ENCODE data around the gene IFI27.

The IFI27 gene

GRCh38 chr14:94088516-94088915 is 22.0 kb upstream of the IFI27 start:
- intact Hi-C loops (cut with micrococcal nuclease), result no loop called here
- no peaks in the 10 kb centered on the region for H3K9me3 Mint-ChIP-seq
- H3K4me3 Mint-ChIP-seq, result no peak overlapping the region
- H3K4me1 Mint-ChIP-seq (ENCODE audit: low read depth), result no peaks in the 10 kb centered on the region
- H3K27me3 Mint-ChIP-seq, result no peaks in the 10 kb centered on the region
- no peaks in the 10 kb centered on the region for H3K36me3 Mint-ChIP-seq (ENCODE audit: low read depth)
- H3K27ac Mint-ChIP-seq, result no peak overlapping the region

- no peak overlapping the region for H3K27ac Mint-ChIP-seq
- no peaks in the 10 kb centered on the region for H3K36me3 Mint-ChIP-seq (ENCODE audit: low read depth)
- H3K27me3 Mint-ChIP-seq, result no peaks in the 10 kb centered on the region
- no peak overlapping the region for H3K4me3 Mint-ChIP-seq
- no peaks in the 10 kb centered on the region for H3K9me3 Mint-ChIP-seq
- no peaks in the 10 kb centered on the region for H3K4me1 Mint-ChIP-seq (ENCODE audit: low read depth)
- intact Hi-C loops (cut with micrococcal nuclease), result no loop called here
Measured at GRCh38 chr14:94089479-94089878, 21.1 kb upstream of the IFI27 start.

- Mint-ChIP-seq H3K4me3 (no peak overlapping the region), H3K27ac (no peak overlapping the region), H3K27me3 (no peaks in the 10 kb centered on the region), H3K9me3 (no peaks in the 10 kb centered on the region), H3K4me1 (ENCODE audit: low read depth) (peaks cover 3% of the 10 kb centered on the region), H3K36me3 (ENCODE audit: low read depth) (no peaks in the 10 kb centered on the region)
- intact Hi-C loops (cut with micrococcal nuclease), result no loop called here
Measured at GRCh38 chr14:94093418-94093817, 17.1 kb upstream of the IFI27 start.

GRCh38 chr14:94097091-94097490 is 13.4 kb upstream of the IFI27 start:
- H3K27ac Mint-ChIP-seq, result no peak overlapping the region
- H3K9me3 Mint-ChIP-seq, result no peaks in the 10 kb centered on the region
- intact Hi-C loops (cut with micrococcal nuclease), result no loop called here

GRCh38 chr14:94098326-94098992 is 12.1 kb upstream of the IFI27 start:
- Mint-ChIP-seq H3K27ac (no peak overlapping the region), H3K4me1 (ENCODE audit: low read depth) (peaks cover 9% of the 10 kb centered on the region)
- intact Hi-C loops (cut with micrococcal nuclease), result no loop called here

More at GRCh38 chr14:94097091-94097490, 13.4 kb upstream of the IFI27 start:
- no peaks in the 10 kb centered on the region for H3K27me3 Mint-ChIP-seq
- H3K4me1 Mint-ChIP-seq (ENCODE audit: low read depth), result peaks cover 9% of the 10 kb centered on the region
- no peak overlapping the region for H3K4me3 Mint-ChIP-seq
- H3K36me3 Mint-ChIP-seq (ENCODE audit: low read depth), result no peaks in the 10 kb centered on the region

GRCh38 chr14:94099006-94099405 is 11.5 kb upstream of the IFI27 start:
- Mint-ChIP-seq H3K27ac (no peak overlapping the region), H3K4me3 (no peak overlapping the region), H3K9me3 (no peaks in the 10 kb centered on the region), H3K4me1 (ENCODE audit: low read depth) (peaks cover 9% of the 10 kb centered on the region), H3K27me3 (no peaks in the 10 kb centered on the region), H3K36me3 (ENCODE audit: low read depth) (no peaks in the 10 kb centered on the region)
- intact Hi-C loops (cut with micrococcal nuclease), result no loop called here

More at GRCh38 chr14:94098326-94098992, 12.1 kb upstream of the IFI27 start:
- H3K27me3 Mint-ChIP-seq, result no peaks in the 10 kb centered on the region
- no peak overlapping the region for H3K4me3 Mint-ChIP-seq
- H3K36me3 Mint-ChIP-seq (ENCODE audit: low read depth), result no peaks in the 10 kb centered on the region
- H3K9me3 Mint-ChIP-seq, result no peaks in the 10 kb centered on the region

GRCh38 chr14:94100847-94101246 is 9.7 kb upstream of the IFI27 start:
- no peaks in the 10 kb centered on the region for H3K9me3 Mint-ChIP-seq
- peaks cover 9% of the 10 kb centered on the region for H3K4me1 Mint-ChIP-seq (ENCODE audit: low read depth)
- H3K27me3 Mint-ChIP-seq, result no peaks in the 10 kb centered on the region
- intact Hi-C loops (cut with micrococcal nuclease), result no loop called here
- H3K4me3 Mint-ChIP-seq, result no peak overlapping the region
- no peak overlapping the region for H3K27ac Mint-ChIP-seq
- no peaks in the 10 kb centered on the region for H3K36me3 Mint-ChIP-seq (ENCODE audit: low read depth)

- Mint-ChIP-seq H3K27me3 (no peaks in the 10 kb centered on the region), H3K27ac (no peak overlapping the region), H3K36me3 (ENCODE audit: low read depth) (no peaks in the 10 kb centered on the region), H3K4me3 (no peak overlapping the region), H3K4me1 (ENCODE audit: low read depth) (peaks cover 9% of the 10 kb centered on the region), H3K9me3 (no peaks in the 10 kb centered on the region)
- intact Hi-C loops (cut with micrococcal nuclease), result no loop called here
Measured at GRCh38 chr14:94101748-94102147, 8.8 kb upstream of the IFI27 start.

- Mint-ChIP-seq H3K4me3 (no peak overlapping the region), H3K27ac (no peak overlapping the region), H3K9me3 (no peaks in the 10 kb centered on the region), H3K4me1 (ENCODE audit: low read depth) (peaks cover 9% of the 10 kb centered on the region), H3K36me3 (ENCODE audit: low read depth) (no peaks in the 10 kb centered on the region), H3K27me3 (no peaks in the 10 kb centered on the region)
- intact Hi-C loops (cut with micrococcal nuclease), result no loop called here
Measured at GRCh38 chr14:94102768-94103482, 7.6 kb upstream of the IFI27 start.

GRCh38 chr14:94103554-94104150 is 6.9 kb upstream of the IFI27 start:
- H3K27me3 Mint-ChIP-seq, result no peaks in the 10 kb centered on the region
- H3K9me3 Mint-ChIP-seq, result no peaks in the 10 kb centered on the region
- peaks cover 4% of the 10 kb centered on the region for H3K4me1 Mint-ChIP-seq (ENCODE audit: low read depth)
- no peak overlapping the region for H3K27ac Mint-ChIP-seq
- intact Hi-C loops (cut with micrococcal nuclease), result no loop called here
- no peaks in the 10 kb centered on the region for H3K36me3 Mint-ChIP-seq (ENCODE audit: low read depth)
- no peak overlapping the region for H3K4me3 Mint-ChIP-seq

GRCh38 chr14:94104731-94105130 is 5.8 kb upstream of the IFI27 start:
- Mint-ChIP-seq H3K27ac (no peak overlapping the region), H3K4me3 (no peak overlapping the region), H3K36me3 (ENCODE audit: low read depth) (no peaks in the 10 kb centered on the region), H3K4me1 (ENCODE audit: low read depth) (no peaks in the 10 kb centered on the region), H3K27me3 (no peaks in the 10 kb centered on the region), H3K9me3 (no peaks in the 10 kb centered on the region)
- intact Hi-C loops (cut with micrococcal nuclease), result no loop called here

GRCh38 chr14:94109915-94110250 is 653 bp upstream of the IFI27 start:
- Mint-ChIP-seq H3K27me3 (peaks cover 2% of the 10 kb centered on the region), H3K36me3 (ENCODE audit: low read depth) (no peaks in the 10 kb centered on the region), H3K4me3 (no peak overlapping the region), H3K9me3 (no peaks in the 10 kb centered on the region), H3K27ac (no peak overlapping the region), H3K4me1 (ENCODE audit: low read depth) (peaks cover 12% of the 10 kb centered on the region)
- intact Hi-C loops (cut with micrococcal nuclease), result no loop called here

GRCh38 chr14:94111276-94112095 is 950 bp downstream of the IFI27 start:
- peaks cover 24% of the 10 kb centered on the region for H3K4me1 Mint-ChIP-seq (ENCODE audit: low read depth)
- intact Hi-C loops (cut with micrococcal nuclease), result no loop called here
- H3K27me3 Mint-ChIP-seq, result peaks cover 11% of the 10 kb centered on the region
- H3K36me3 Mint-ChIP-seq (ENCODE audit: low read depth), result no peaks in the 10 kb centered on the region
- no peak overlapping the region for H3K4me3 Mint-ChIP-seq
- peak overlapping the region; percentile 30 for H3K27ac Mint-ChIP-seq
- H3K9me3 Mint-ChIP-seq, result no peaks in the 10 kb centered on the region

- intact Hi-C loops (cut with micrococcal nuclease), result no loop called here
- Mint-ChIP-seq H3K4me1 (ENCODE audit: low read depth) (peaks cover 24% of the 10 kb centered on the region), H3K27me3 (peaks cover 15% of the 10 kb centered on the region), H3K36me3 (ENCODE audit: low read depth) (no peaks in the 10 kb centered on the region), H3K27ac (peak overlapping the region; percentile 30), H3K9me3 (no peaks in the 10 kb centered on the region), H3K4me3 (no peak overlapping the region)
Measured at GRCh38 chr14:94112513-94113063, 2.1 kb downstream of the IFI27 start.

Measured in dendritic cell treated with granulocyte-macrophage colony-stimulating factor and Interleukin-4, amounts not matched to agents 40 ng/mL and 50 ng/mL, for 4 days (primary cell).